HG03354 (cell line): ENCODE measurements around the gene PRPSAP1.
A peak's percentile ranks its signal among the peaks of the same experiment; 100 is the strongest.

Experiments used
- ATAC-seq: cut with Tn5 transposase; IDR thresholded peaks from one replicate; pipeline ENCODE4 v1.9.1; 2021; ENCODE audit warnings: mild to moderate bottlenecking; ENCODE audit not compliant: unreplicated experiment, poor library complexity, severe bottlenecking

Gene PRPSAP1

GRCh38 chr17:76281573-76282371, 71.9 kb downstream of the PRPSAP1 start:
- no peak for ATAC-seq

GRCh38 chr17:76280650-76281049, 73.1 kb downstream of the PRPSAP1 start:
- ATAC-seq, result no peak

GRCh38 chr17:76279742-76280287, 73.9 kb downstream of the PRPSAP1 start:
- no peak for ATAC-seq

- ATAC-seq, result no peak
Measured at GRCh38 chr17:76278952-76279741, 74.6 kb downstream of the PRPSAP1 start.

GRCh38 chr17:76278268-76278908, 75.3 kb downstream of the PRPSAP1 start:
- ATAC-seq, result no peak

GRCh38 chr17:76277300-76278267, 76.1 kb downstream of the PRPSAP1 start:
- no peak for ATAC-seq

GRCh38 chr17:76276461-76277299, 77.0 kb downstream of the PRPSAP1 start:
- ATAC-seq, result no peak

GRCh38 chr17:76276069-76276431, 77.7 kb downstream of the PRPSAP1 start:
- ATAC-seq, result no peak

GRCh38 chr17:76275382-76276068, 78.2 kb downstream of the PRPSAP1 start:
- ATAC-seq, result no peak

GRCh38 chr17:76274112-76274956, 79.4 kb downstream of the PRPSAP1 start:
- no peak for ATAC-seq

- no peak for ATAC-seq
Measured at GRCh38 chr17:76273445-76274111, 80.1 kb downstream of the PRPSAP1 start.

- ATAC-seq, result peak; percentile 20
Measured at GRCh38 chr17:76272541-76273444, 80.9 kb downstream of the PRPSAP1 start.

GRCh38 chr17:76271669-76272540, 81.8 kb downstream of the PRPSAP1 start:
- peak; percentile 54 for ATAC-seq
